ENCODE measurements around the gene PPY.

GRCh38 chr17:43953746-43954145 is 11.5 kb upstream of the PPY start, which contains the start of gene PYY:
- TF ChIP-seq CTCF (IDR thresholded peaks at IDR 0.05), result no peak
- TF ChIP-seq POLR2A (IDR thresholded peaks at IDR 0.05), result no peak
